ENCODE results near the gene SEPHS1. TPM values are rescaled to one million over a fixed set of nuclear protein-coding genes. Genes with fewer than 3 reads are reported as not detected.

Gene SEPHS1
- total and polyA plus RNA-seq, 2 of the 8 experiments (the other 6 are each of a cell fraction or from before 2014, with no cell fraction given), result 270 to 683 TPM

- TF ChIP-seq RXRA (IDR thresholded peaks at IDR 0.05; ENCODE audit: insufficient read depth, low read depth, low read length) (no peak), CBX8 (IDR thresholded peaks at IDR 0.05; ENCODE audit: borderline replicate concordance, low read depth, low read length) (no peak), E2F6 (IDR thresholded peaks at IDR 0.05) (no peak)
These were observed 27.7 kb upstream of the SEPHS1 start (continued) for GRCh38 chr10:13375791-13376190.

Data from H1 (cell line).